ENCODE results near the gene RBP2. TPM values are rescaled to one million over a fixed set of nuclear protein-coding genes. Genes with fewer than 3 reads are reported as not detected.

Gene RBP2
- total and polyA plus RNA-seq, 2 of the 8 experiments (the other 6 are each of a cell fraction or from before 2014, with no cell fraction given): not detected

- TF ChIP-seq ASH2L (IDR thresholded peaks at IDR 0.05; ENCODE audit: low read length) (no peak), POU5F1 (IDR thresholded peaks at IDR 0.05; ENCODE audit: low read depth, low read length) (no peak), SIN3A (conservative IDR thresholded peaks at IDR 0.05 in 1 of 2, IDR thresholded peaks at IDR 0.05 in 1 of 2; ENCODE audit: low read depth in 1 of 2, low read length in 2 of 2) (no peak)
These were observed 21.1 kb downstream of the RBP2 start (continued) for GRCh38 chr3:139455206-139455605.
